ENCODE data around the gene HPSE.
A peak's percentile ranks its signal among the peaks of the same experiment; 100 is the strongest.

The HPSE gene

DNA sequence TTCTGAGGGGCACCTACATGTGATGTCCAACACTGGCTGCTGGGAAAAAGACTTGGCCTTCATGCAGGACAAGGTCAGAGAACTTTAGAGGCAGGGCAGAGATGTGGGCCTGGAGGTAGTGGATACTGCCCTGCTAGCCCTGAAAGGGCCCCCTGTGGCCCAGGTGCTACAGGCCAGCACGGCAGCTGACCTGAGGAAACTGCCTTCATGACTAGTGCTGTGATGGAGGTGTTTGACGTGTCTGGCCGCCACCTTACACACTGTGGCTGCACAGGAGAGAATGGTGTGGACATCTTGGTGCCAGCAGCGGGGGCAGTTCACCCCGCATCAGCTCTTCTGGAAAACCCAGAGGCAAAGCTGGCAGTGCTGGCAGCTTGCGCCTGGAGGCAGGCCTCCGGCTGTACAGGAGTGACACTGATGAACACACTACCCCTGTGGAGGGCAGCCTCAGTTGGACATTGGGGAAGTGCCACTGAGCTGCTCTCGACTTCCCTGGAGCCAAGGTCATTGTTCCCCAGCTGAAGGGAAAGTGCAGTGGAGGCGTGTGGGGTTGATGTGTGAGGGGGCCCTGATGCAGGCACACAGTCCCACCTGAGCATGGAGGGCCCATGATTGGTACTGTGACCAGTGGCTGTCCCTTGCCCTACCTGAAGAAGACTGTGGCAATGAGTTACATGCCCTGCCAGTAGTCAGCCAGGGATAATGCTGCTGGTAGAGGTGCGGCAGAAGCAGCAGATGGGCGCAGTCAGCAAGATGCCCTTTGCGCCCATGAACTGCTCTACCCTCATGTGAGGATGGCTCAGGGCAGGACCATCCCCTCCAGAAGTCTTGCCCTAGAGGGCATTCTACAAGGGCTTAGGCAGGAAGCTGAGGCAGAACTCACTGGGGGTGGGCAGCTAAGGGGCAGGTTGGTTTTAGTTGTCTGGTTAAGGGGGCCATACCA, 87.0 kb downstream of the HPSE start:
- DNase-seq = peak in 2 of 4 experiments; percentile 17 to 19
